Jurkat, Clone E6-1 (cell line): ENCODE measurements around the gene ABHD3.
"Not testable (repeated sequence)": the region's sequence is repeated elsewhere in the genome, so short reads cannot be mapped to it uniquely, and the experiment has no call there.

Experiments used
- DNase-seq: peaks from one replicate; pipeline ENCODE4 v3.0.0-alpha.2; 2011; ENCODE audit warnings: low read depth, low spot score
- H3K4me3 ChIP-seq: 2 replicates; pipeline ENCODE4 v1.5.1; 2011; ENCODE audit warnings: mild to moderate bottlenecking, low read length, control low read depth, moderate library complexity

ABHD3 gene

DNA sequence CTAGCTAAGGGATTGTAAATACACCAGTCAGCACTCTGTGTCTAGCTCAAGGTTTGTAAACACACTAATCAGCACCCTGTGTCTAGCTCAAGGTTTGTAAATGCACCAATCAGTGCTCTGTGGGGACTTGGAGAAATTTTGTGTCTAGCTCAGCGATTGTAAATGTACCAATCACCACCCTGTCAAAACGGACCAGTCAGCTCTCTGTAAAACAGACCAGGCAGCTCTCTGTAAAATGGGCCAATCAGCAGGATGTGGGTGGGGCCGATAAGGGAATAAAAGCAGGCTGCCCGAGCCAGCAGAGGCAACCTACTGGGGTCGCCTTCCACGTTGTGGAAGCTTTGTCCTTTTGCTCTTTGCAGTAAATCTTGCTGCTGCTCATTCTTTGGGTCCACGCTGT, 2.6 kb upstream of the ABHD3 start:
- DNase-seq, H3K4me3 ChIP-seq: not testable (repeated sequence)

DNA sequence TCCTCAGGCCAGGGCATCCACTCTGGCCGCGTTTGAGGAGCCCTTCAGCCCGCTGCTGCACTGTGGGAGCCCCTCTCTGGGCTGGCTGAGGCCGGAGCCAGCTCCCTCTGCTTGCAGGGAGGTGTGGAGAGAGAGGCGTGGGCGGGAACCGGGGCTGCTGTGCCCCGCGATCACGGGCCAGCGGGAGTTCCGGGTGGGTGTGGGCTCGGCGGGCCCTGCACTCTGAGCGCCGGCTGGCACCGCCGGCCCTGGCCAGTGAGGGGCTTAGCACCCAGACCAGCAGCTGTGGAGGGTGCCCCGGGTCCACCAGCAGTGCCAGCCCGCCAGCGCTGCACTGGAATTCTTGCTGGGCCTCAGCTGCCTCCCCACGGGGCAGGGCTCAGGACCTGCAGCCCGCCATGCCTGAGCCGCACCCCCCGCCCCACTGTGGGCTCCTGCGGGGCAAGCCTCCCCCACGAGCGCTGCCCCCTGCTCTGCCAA, 1.9 kb upstream of the ABHD3 start:
- DNase-seq = no peak
- H3K4me3 ChIP-seq = no peak overlapping the region

DNA sequence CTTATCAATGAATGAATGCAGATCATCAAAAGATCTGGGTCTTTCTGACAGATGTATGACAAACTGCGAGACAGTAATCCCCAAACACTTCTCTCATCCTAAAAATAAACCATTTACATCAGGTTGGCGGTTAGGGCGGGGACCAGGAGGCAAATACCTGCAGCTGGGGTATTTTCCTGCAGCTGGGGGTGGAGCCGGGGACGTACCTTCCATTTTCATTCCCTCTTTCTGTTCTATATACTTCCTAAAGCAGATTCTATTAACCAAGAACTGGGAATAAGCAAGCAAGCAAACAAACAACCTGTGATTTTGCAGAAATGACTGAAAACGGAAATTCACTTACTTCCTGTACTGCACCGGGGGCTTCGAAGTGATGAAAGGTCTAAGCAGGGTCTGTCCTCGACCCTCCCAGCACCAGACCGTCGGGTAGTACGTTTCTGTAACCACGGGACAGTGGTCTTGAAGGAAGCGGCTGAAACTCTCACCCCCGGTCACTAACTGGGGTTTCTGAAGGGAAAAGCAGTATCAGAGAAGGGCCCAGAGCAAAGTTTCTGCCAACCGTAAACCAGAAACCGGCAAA, 1.2 kb downstream of the ABHD3 start:
- DNase-seq = no peak
- peak overlapping the region; percentile 85 for H3K4me3 ChIP-seq

DNA sequence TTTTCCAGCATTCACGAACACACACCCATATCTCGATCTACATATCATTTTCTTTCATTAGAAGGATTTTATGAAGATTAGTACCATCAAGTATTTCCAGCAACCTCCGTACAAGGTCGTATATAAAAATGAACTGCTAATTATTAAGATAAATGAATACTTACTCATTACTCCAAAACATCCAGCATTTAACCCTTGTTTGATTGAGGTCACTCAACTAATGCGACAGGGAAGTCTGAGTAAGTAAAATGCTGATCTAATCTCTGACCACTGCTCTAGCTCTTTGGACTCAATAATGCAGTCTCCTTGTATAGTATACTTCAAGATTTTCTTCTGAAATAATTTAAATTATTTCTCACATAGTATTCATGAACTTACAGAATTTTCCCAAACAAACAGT, 2.0 kb downstream of the ABHD3 start:
- H3K4me3 ChIP-seq = no peak overlapping the region

DNA sequence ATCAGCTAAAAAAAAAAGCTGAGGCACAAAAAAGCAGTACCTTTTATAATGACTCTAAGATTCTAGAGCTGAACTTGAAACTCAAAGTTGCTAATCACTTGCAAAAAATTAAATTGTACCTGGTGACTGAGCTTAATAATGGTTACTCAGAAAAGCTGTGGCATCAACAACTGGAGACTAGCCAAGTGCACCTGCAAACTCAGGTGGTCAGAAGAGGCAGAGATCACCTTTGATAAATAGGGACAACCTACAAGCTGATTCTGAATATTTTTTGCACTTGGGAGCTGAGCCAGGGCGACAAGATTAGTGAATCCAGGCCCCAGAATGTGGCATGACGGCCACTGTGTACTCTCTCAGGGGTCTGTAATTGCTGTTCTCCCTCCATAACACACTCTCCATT, 3.0 kb downstream of the ABHD3 start:
- H3K4me3 ChIP-seq = no peak overlapping the region
- DNase-seq = no peak

More for the DNA sequence above, 2.0 kb downstream of the ABHD3 start:
- DNase-seq = no peak

DNA sequence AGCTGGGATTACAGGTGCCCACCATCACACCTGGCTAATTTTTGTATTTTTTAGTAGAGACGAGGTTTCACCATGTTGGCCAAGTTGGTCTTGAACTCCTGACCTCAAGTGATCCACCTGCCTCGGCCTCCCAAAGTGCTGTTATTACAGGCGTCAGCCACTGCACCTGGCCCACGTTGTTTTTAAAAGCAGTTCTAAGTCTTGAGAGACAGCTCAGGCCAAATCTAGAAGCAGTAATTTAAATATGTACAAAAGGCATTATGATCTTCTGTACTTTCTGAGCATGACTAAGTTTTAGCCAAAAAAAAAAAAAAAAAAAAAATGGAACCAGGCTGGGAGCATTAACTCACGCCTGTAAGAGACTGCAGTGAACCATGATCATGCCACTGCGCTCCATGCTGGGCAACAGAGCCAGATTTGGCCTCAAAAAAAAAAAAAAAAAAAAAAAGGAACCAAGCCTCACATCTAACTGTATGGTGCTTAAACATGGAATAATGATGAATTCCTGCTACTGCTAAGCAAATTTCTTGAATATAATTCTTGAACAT, 4.0 kb downstream of the ABHD3 start:
- DNase-seq = no peak
- no peak overlapping the region for H3K4me3 ChIP-seq

DNA sequence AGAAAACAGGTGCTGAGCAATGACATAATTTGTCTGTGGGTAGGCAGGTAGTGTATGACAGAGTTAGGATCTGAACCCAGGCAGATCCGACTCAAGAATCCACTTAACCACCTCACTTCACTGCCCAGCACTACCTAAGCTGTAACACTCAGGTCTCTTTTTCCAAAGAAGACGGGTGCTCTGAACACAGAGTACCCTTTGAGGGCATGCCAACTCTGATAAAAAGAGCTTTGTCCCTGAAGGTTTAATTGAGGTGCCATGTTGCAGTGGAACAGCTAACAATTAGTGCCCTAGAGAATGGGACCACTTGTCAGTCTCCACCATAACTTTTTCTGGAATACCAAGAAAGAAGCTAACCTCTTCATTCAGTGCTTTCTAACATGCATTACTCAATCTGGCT, 11.3 kb downstream of the ABHD3 start:
- DNase-seq = no peak
- no peak overlapping the region for H3K4me3 ChIP-seq

DNA sequence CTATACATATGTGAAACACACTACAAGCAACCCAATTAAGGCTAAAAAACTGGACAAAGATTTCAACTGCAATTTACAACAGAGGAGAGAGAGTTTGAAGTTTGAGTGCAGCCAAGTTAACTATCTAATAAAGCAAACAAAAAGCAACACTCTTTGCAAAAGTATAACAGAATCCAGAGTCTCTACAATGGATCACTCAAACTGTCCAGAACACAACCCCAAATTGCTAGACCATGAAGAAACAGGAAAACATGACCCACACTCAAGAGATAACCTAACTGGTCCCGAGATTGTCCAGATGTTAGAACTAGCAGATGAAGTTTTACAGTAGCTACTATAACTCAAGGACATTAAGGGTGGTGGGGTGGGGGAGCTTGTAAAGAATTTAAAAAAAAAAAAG, 14.8 kb downstream of the ABHD3 start:
- no peak overlapping the region for H3K4me3 ChIP-seq
- DNase-seq = no peak

DNA sequence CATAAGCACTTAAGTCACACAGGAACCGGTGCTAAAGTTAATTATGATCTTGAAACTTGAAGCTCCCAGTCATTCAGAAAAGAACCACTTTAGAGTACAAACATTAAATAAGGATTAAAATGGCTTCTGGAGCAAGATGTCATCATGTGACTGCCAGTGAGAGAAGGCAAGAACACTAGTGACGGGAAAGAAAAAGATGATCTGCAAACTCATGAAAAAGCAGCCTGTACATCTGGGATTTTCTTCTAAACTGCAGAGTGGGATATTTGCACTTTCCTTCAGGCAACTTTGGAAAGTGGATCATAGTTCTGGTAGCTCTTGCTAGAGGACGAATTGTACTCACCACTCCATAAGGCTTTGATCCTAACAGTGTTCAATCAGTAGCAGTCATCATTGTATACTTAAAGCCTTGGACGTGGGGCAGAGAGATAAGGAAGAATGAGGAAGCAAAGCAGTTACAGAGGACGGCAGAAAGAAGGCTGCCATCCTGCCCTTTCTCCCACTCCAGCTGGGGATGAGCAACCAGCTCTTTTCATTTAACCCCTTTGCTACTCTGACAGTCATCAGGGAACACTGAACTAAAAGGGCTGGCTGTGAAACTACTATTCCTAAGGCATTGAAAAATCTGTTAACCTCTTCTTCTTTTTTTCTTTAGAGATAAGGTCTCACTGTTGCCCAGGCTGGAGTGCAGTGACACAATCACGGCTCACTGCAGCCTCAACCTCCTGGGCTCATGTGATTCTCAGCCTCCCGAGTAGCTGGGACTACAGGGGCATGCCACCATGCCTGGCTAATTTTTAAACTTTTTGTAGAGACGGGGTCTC, 18.1 kb downstream of the ABHD3 start:
- no peak overlapping the region for H3K4me3 ChIP-seq
- no peak for DNase-seq

DNA sequence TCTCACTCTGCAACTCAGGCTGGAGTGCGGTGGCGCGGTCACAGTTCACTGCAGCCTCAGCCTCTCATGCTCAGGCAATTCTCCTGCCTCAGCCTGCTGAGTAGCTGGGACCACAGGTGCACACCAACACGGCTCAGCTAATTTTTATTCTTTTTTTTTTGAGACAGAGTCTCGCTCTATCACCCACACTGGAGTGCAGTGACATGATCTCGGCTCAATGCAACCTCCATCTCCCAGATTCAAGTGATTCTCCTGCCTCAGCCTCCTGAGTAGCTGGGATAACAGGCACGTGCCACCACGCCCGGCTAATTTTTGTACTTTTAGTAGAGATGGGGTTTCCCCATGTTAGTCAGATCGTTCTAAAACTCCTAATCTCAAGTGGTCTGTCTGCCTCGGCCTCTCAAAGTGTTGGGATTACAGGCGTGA, 19.0 kb downstream of the ABHD3 start:
- not testable (repeated sequence) for DNase-seq

DNA sequence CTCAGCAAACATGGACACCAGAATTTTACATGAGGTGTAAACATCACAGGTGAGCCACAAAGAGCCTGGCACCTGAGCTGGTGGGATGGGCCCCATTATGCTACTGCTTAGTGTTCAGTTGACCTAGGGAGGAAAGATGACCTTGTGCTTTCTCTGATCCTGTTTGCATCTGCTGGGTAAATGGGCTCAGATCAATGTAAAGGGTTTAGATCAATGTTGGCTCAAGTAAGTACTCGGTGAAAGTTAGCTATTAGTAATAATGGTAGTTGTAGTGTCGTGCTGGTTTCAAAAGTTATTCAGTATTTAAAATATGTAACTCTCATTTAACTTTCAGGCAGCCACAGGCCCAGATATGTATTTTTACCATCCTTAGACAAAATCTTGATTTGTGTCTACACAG, 19.8 kb downstream of the ABHD3 start:
- DNase-seq = no peak
- H3K4me3 ChIP-seq = no peak overlapping the region

More for the DNA sequence above, 19.0 kb downstream of the ABHD3 start:
- H3K4me3 ChIP-seq = not testable (repeated sequence)

DNA sequence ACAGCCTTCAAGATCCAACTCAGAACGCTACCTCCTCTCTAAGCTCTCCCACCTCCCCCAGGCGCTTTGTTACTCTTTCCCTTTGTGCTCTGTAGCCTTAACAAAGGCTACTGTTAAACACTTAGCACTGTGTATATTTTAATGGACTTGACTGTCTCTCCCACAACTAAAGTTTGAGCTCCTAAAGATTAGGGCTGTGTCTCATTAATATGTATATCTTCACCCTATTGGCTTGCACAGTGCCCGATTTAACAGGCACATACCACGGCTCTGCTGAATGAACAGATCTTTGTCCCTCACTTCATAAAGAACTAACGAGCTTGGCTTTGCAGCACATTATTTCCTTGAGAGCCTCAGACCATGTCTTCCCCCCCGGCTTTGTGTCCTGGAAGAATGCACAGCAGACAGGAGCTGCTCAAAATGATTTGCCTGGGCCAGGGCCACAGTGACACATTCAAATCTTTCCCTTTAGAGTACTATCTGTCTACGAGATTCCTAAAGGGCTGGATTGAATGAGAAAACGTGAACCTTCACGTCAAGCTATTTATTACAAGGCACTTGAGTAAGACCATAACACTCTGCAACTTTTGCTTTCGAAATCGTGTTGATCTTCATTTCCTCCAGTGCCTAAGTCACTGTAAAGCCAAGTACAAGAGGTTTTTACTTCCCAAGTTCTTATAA, 22.1 kb downstream of the ABHD3 start:
- no peak for DNase-seq
- no peak overlapping the region for H3K4me3 ChIP-seq

DNA sequence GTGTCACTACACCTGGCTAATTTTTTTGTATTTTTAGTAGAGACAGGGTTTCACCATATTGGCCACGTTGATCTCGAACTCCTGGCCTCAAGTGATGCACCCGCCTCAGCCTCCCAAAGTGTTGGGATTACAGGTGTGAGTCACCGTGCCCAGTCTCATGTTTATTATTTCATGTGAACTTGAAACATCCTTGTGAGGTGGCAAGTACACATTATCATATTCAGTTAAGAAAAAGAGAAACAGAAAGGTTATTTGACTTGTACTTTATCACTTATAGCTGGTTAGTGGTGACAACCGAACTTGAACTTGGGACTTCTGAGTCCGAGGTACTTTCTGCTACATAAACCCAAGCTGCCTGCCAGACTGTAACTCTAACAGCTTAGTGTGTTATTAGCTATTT, 24.4 kb downstream of the ABHD3 start:
- DNase-seq = no peak
- no peak overlapping the region for H3K4me3 ChIP-seq

DNA sequence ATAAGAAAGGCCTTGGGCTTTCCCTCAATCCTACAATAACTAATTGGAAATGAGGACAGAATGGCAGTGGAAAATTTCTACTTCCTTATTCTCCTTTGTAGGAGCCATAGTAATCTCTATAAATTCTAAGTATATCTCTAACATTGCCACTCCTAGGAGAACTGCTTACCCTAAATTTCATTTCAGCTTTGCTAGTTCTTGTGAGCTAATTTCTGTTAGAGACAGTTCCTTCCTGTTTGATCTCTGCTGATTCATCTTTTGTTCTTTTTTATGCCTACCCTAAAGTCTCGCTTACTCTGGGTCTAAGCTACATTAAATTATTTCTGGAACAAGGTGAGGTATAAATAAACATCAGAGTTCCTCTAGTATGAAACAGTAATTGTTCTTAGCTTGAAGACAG, 25.7 kb downstream of the ABHD3 start:
- DNase-seq = no peak
- H3K4me3 ChIP-seq = no peak overlapping the region

DNA sequence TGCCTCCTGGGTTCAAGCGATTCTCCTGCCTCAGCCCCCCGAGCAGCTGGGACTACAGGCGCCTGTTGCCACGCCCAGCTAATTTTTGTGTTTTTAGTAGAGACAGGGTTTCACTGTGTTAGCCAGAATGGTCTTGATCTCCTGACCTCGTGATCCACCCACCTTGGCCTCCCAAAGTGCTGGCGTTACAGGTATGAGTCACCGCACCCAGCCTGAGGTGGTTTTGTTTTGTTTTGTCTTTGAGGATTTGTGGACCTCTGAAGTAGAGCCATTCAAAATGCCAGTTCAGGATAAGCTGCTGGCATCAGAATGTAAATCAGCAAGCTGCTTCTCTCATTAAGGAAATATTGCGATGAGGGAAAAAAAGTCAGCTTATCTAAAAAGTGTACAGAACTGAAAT, 29.2 kb downstream of the ABHD3 start:
- not testable (repeated sequence) for DNase-seq, H3K4me3 ChIP-seq

DNA sequence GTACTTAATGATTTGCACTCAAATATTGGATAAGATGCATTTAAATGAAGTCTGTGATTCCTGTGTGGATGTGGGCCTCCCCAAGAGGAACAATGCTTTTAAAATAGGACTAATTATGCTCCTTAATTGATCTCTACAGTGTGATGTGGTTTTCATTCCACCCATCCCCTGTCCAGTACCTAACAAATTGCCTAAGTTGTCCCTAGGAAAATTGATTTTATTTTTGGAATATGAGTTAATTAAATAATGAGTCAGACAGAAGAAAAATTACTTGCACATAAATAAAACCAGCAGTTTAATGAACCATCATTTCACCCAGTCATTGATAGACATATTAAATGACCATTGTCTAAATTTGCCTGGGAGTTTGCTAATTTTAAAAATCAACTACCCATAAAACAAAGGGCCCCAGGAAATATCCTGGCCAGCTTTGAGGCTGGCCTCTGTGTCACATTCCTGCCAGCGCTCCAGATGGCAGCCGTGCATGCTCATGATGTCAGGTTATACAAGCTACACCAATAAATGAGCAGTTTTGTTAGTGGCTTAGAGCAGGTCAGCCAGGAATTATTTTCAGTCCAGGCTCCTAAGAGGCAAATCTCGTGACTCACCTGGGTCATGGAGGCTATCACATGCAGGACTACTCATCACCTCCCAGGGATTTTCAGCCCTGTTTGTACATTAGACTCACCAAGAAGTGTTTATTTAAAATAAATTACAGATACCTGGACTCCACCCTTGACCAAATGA, 31.9 kb downstream of the ABHD3 start:
- no peak for DNase-seq
- H3K4me3 ChIP-seq = no peak overlapping the region

DNA sequence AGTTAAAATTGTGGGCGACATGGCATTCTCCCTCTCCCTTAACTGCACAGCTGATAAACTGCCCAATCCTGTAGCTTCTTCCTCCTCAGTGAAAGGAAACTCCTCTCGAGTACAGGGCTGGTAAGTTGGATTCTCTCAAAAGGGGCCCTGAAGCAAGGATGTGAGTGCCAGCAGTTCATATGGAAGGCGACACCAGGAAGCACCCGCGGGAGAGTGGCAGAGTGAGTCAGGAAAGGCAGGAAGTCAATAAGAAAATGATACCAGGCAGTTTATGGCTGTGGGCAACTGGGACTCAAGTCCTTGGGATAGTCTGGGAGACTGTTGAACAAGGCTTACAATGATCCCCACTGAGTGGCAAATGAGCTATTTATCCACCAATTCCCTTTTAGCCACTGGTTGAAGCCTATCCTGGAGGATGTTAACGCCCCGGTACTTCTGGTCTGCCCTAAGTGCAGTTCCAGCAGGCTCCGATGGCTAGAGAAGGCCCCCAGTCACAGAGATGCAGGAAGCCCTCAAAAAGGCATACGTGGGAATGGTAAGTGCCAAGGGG, 34.8 kb downstream of the ABHD3 start:
- H3K4me3 ChIP-seq = no peak overlapping the region
- DNase-seq = no peak

DNA sequence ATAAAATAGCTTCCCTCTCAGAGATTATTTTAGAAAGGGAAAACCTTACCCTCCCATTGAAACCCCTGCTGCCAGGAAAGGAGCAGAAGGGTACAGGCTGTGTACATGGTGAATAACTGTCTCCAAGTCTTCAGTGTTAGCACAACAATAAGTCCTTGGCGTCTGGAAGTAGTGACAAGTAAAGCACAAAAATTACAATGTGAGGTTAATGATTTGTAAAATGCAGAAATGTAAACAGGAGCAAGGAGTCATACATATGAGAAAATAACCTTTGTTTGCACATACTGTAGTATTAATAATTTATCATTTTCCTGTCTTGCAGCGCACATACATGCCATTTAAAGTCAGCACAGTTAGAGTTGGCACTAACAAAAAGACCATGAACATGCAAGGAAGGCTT, 40.5 kb downstream of the ABHD3 start:
- no peak overlapping the region for H3K4me3 ChIP-seq
- no peak for DNase-seq

DNA sequence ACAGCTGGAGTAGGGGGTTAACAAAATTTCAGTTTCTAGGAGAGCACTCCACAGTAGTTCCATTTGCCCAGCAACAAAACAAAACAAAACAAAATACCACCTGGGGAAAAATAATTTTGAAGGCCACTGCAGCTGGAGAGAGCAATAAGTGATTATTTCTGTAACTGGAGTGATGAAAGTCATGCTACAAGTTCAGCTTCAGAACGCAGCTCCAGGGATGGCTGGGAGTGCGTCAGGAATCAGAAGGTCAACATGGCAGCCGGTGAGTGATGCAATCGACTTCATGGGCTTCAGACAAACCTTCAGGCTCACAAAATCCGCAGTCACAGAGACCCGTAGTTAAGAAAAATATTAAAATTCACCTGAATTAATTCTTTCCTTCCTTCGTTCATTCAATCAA, 41.0 kb downstream of the ABHD3 start:
- H3K4me3 ChIP-seq = no peak overlapping the region
- DNase-seq = no peak
